SIG-M5 treated with dmso at 0.1 percent for 504 hours (cell line): ENCODE data around the gene HOXA6.

Experiments
- DNase-seq: peaks from one replicate; lab custom pipeline; 2025; ENCODE audit not compliant: unreplicated experiment; lab: John Stamatoyannopoulos, UW

The HOXA6 gene

DNA sequence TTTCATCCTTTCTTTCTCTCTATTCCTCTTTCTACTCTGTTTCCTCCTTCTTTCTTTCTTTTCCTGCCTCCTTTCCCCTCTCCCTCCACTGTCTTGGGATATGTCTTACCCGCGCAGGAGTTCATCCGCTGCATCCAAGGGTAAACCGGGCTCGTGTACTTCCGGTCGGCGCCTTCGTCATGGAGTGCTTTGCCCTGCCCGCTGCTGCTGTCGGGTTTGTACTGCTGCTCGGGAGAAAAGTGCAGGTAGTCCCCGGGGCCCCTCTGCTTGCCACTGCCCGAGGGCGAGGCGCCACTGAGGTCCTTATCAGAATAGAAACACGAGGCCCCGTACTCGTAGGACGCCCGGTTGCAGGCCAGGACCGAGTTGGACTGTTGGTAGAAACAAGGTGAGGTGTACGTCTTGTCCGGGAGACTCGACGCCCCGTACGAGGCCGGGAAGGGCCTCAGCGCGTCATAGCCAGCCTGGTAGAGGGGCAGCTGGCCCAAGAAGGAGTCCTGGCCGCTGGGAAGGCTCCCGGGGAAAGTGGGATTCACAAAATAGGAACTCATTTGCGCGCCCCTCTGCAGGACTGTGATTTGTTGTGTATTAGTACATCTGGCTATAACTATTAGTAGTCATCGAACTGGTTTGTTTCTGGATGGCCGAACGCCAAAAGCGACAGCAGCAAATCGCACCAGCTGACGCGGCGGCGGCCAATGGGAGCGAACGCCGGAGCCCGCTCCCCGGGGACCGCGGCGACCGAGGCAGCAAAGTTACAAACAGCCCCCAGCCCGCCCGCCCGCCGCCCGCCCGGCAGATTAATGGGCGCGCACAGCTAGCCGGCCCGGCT lies at the start of gene HOXA6:
Gene HOXA6, minus strand, starts transcription at position 576 of the 832 bp plus-strand sequence. Its CDS starts 25 bp downstream, at position 551.
- no peak for DNase-seq

DNA sequence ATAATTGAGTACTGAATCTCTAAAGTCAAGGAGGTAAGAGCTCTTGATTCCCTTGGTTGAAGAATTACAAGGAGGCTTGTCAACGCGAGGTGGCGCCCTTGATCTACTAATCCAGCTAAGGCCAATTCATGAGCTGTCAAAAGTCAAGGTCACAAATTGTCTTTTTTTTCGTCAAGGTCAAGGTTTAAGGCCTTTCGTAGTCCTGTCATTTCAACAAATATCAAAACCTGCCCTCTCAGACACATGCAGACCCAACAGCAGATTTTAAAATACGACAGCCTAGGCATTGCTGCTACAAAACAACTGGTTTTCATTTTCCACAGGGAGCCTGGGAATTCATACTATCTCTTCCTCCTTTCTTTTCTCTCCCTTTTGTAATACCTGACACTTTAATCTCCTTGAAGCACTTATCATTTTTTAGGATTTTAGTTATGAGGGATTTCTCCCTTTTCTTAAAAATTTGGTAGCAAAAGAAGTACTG lies 48.8 kb upstream of the HOXA6 start:
- DNase-seq: peak; percentile 75

DNA sequence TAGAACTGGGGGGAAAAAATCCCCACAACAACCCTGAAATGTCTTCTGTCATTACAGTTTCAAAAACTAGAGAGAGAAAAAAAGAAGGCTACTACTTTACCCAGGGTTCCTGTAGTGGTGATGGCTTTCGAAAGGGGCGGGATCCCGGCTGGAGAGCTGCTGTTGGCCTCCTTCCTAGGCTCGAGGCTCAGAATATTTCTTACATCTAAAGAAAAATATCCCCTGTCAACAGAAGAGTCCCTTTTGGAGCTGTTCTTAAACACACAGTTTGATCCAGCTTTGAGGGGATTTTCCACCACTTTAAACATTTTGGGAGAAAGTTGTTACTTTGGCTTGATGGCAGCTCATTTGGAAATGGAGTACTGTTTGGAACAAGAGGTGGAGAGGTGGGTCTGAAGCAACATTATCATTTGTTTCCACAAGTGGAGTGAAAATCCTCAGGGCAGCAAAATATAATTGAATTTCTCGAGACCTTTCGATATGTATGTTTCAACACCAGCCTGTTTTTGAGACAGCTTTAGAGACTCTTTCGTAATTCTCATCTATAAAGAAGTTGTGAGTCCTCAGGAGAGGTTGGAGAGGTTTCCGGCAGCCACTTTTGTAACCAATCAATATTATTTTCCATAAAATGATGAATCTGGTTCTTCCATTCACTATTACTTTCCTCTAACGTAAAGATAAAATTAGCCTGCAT lies 47.3 kb upstream of the HOXA6 start:
- peak; percentile 49 for DNase-seq

DNA sequence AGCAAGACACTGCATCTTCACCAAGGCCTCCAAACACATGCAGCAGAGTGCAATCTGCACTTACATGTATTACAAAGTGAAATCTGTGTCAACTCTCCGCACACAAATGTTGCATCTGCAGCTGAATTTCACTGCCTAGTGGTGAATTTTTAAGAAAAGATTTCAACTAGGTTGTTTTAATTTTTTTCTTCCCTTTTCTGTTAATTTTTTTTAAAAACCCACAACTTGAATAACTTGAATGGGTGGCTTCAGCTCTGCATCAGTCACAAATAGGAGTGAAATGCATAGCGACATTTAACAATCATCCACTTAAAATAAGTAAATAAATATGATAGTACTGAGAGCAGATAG lies 46.4 kb upstream of the HOXA6 start:
- no peak for DNase-seq

DNA sequence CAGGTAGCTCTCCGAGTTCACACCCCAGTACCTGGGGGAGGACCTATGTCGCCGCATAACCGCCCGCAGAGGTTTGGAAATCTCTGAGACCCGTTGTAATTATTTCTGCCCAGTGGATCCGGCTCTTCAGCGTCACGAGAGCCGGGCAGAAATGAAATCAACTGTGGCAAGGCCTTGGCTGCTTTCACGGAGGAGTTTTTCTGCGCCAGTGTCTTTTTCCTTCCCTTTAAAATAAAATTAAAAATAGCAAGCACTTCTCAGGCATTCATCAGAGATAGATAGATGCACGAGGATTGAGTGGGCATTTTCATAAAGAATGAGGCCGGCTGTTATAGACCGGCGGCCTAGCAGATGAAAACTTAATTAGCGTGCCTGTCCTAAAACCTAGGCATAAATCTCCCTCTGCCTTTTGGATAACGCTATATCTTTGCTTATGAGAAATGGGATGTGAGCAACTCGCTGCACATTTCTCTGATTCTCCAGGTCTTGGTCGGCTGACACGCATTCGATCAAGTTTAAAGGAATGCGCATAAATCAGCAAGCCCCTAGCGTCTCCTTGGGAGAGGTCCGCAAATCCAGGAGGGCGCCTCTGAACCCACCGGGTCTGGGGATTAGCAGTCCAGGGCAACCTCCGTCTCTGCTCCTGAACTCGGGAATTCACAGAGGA lies 45.9 kb upstream of the HOXA6 start:
- DNase-seq: no peak

DNA sequence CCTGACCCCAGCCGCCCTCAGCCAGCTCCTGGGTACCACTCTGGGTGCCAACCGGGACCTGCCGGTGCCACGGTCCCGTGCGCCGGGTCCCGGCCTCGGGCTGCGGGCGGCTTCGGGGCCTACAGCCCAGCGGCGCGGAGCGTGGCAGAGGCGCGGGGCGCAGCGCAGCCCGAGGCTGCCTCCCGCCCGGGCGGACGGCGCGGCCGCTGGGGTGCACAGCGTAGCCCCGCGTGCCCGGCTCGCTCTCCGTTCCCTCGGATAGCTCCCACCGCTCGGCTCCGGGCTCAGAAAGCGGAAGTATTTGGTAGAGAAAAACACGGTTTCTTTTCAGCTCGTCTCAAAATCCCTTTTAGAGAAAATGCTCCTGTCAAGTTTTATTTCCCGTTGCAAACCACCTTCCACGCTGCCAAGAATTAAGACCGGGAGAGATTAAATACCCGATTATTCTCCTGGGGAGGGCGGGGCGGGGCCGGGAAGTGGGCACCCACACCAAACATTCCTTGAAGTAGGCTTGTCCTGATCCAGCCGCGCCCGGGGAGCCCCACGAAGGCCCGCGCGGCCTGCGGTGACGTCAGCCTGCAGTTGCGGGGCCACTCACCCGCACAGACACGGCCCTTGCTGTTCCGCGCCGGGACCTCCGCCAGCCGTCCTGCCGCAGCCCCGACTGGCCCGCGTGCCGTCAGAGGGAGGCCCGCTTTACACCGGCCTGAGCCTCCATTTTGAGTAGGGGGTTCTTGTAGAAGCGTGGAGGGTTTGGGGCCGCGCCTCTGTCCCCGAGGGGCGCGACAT lies 45.2 kb upstream of the HOXA6 start:
- peak; percentile 47 for DNase-seq

DNA sequence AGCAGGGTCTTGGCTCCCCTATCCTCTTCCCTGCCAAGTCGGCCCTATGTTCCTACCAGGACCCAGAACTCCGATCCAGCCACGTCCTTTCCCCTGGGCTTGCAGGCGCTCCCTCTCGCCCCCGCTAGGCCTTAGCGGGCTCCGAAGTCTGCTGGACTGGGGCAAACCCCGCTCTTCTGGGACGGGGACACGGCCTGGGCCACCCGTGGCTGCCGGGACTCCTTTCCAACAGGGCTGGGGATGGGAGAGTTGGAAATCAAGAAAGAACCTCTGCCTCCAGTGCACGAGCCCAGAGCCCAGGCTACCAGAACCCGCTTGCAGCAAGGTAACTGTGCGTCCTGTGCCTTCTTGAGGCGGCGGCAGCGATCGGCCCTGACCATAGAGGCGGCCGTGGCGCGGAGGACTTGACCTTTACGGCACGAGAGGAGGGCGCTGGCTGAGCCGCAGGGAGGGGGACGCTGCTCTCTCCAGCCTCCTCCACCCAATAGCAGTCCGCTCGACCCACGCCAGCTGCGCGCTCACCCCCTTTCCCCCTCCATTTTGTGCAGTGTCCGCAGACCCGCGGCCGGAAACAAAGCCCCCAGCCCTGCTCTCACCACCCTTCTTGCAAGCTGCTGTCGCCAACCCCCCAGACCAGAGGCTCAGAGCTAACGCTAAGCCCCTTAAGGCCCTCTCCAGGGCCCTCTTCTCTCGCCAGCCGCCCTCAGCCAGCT lies 44.4 kb upstream of the HOXA6 start:
- DNase-seq: no peak

DNA sequence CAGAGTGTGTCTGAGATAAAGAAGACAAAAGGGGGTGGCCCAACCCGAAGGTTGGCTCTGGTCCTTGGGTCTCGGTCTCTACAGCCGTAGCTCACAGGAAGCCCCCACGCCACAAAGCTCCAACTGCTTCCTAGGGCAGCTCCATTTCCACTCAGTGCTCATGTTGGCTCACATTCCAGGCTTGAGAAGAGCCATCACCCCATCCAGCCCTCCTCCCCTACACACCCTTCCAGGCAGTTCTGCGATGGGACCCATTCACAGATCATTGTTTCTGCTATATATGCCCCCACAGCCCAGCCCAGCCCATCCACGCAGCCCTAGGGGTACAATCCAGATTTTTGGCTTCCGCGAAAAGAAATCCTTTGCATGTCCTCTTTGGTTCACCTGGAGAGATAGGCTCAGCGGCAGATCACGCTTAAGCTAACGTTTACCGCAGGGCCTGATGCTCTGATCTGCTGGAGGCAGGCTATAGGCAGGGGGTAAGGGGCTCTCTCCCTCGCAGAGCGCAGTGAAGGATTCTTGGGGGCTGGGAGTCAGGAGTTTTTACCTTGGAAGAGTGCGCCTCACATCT lies 43.7 kb upstream of the HOXA6 start:
- DNase-seq: no peak

DNA sequence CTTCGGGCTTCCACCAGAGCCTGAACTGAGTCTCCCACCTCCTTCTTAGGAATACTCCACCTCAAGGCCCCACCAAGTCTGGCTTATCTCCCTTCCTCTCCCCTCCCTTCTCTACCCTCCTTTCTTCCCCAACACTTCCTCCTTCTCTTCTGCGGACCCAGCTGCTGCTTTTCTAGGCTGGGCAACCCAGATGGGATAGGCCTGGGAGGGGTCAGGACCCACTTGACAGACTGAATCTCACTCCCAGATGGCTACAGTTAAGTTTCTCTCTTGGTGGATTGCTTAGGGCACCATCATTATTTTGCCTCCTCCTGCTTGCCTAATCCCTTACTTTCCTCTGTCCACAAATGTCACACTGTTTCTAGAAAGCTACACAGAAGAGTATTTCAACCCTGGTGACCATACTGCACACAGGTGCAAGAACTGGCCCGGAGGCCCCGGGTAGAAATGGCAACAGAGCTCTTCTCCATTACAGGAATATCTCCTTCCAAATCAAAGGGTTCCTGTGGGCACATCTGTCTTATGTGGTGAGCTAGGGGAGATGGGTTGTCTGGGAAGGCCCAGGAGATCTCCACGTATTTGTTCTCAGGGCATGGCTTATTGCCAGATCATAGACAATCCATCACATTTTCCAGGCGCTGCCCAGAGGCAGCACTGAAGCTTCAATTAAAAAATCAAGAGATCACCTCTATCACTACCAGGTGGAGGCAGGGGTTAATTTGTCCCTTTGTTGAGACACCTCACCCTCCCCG lies 42.6 kb upstream of the HOXA6 start:
- no peak for DNase-seq

DNA sequence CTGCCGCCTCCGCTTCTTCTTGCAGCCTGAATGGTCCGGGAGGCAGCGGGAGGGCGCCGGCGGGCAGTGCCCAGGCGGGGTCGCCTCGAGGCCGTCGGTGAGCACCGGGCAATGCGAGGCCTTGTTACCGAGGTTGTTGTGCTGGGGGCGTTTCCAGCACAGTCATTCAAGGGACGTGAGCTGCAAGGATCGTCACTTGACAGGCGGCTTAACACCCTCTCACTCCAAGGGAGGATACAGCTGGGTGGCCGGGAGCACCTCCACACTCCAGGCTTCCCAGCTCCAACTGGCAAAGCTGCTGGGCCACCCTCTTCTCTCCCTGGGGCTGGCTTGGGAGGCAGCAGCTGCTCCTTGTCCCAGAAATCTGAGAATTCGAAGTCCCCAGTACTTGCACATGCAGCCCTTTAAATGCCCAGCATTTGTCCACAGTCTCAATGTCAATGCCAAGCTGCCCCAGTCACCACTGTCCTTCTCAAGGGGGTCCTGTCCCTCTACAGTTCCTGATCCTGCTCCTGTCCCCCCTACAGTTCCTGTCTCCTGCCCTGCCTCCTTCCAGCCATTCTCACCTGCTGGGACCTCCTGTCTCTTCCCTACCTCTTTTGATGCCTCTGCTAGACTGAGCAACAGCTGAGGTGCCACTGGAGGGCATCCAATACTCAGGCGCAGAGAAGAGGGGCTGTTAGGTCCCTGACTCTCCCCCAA lies 41.9 kb upstream of the HOXA6 start:
- DNase-seq: no peak

DNA sequence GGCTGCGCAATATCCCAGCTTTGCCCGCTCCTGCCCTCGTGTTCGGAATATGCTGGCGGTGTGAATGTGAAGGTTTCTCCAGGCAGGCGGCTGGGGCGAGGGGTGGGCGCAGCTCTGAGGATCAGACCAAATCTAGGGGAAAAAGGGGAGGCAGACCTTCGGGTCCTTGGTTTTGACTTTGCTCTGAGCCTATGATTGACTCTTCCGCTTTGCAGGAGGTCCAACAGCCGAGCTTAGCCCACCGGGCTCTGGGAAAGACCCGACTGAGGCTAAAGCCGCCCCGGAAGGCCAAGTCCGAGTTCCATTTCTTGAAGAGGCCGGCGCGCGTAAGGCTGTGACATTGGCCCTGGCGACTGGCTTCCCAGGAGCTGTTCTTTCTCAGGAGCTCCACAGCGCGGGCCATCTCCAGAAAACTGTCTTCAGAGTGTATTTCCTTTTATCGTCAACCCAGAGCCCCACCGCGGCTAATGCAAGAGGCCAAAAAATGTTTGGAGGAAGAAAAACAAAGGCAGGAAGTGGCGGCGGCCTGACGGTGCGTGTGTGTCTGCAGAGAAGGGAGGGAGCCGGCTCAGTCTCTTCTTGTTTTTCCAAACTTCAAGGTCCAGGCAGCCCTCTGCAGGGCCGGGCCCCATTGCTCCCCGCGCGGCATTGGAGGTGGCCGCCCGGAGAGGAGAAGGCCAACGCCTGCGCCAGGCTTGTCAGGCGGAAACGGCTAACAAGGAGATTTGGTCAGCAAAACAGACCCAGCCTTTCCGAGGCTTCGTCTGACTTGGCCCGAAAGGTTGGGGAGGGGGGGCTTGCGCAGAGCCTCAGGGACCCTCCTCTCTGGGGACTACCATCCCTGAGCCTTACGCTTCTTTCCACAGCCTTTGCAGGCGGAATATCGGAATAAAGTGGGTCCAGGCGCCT lies 41.1 kb upstream of the HOXA6 start:
- DNase-seq: peak; percentile 47

DNA sequence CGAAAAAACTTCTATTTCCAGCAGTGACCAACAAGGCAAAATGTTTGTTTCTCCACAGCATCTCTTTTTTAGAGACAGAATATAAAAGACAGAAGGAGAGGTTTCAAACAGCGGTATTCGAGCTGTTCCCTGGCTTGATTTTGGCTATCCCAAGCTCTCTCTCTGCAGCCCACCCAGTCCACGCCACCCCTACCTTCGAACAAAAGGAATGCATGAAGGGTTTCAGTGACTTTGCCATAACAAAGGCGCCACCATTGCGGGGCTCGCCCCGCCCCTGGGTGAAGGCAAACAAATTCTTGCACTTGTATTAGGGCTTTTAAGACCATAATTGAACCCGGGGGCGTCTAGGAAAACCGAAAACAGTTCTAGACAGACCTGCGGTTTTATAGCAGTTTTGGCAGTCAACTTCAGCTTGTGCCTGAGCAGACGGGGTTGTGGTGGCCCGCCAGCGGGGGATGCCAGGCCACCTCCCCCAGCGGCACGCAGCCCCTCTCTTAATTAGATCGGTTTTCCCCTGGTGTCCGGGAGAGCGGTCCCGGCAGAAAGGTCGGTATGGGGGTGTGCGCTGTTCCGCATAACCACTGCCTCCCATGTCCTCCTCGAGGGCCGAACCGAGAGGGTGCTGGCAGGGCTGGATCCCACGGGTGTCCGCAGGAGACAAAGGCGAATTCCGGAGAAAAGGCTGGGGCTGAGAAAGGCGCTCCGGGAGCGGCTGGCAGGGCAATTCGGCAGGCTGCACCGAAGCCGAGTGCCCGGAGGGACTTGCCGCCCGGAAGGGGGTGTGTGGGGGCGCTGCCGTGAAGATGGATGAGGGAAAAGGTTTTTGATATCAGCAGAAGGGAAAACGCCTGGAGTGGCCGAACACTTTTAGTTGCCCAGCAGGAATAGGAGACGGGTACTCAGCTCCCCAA lies 40.2 kb upstream of the HOXA6 start:
- no peak for DNase-seq

DNA sequence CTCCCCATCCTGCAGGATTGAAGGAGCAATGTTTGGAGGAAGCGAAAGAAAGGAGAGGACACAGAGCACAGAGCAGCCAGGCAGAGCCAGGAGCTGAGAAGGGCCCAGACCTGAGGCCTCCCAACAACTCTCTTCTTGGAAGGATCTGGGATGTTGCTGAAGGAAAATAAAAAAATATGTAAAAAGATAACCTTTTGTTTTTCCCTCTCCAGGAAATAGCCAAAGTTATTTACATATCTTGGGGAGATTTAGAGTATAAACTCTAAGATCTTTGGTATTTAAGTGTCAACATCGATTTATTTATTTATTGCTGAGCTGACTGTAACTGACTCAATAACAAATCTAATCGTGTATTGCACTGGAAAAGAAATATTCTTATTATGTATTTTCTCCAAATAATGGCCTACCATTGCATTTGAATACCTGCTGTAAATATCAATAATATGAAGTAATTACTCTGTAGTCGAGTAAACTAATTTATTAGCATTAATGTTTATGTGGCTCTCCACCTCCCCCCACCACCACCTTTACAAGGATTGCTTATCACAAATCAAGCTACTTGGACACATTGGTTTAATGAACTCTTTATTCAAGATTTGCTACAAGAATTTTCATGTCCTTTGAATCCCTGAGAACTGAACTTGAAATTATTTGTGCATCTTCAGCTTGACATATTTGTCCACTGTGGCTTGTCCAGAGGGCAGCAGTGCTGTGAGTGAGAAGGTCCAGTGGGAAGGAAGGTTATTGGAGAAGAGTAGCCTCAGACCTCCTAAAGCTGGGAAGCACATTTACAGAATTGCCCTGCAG lies 39.3 kb upstream of the HOXA6 start:
- no peak for DNase-seq

DNA sequence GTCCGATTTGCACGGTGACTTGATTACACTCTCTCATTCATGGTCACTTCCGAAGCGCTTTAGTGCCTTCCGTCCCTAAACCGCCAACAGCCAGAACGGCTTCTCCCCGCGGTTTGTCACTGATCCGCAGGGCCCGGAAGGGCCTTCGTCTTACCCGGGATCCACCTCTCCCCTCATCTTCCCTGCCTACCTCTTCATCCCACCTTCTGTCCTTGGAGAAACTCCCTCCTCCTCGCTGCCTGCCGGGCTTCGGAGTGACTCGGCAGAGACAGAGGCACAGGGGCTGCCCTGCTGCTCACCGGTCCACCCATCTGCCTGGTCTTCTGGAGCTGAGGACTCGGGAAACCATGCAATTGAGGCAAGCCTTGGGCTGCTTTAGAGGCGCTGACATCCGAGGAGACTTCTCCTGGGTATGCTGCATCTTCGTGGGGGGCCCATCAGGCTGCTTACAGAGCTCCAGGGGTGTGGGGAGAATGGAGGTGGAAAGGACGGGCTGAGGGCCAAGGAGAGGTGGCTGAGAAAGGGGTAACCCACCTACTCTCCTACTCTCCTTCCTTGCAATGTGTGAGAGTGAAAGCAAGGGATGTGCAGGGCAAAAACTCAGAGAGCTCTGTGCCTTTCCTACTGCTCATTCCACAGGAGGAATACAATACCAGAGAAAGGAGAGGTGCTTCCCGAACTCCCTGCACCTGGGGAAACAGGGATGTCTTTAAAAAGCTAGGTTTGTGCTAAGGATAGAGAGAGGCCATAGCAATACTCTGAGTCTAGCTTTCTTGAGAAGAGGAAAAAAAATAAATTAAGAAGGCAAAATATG lies 38.5 kb upstream of the HOXA6 start:
- no peak for DNase-seq
